ENCODE data around the gene PNMA8B. TPM values are rescaled to one million over a fixed set of nuclear protein-coding genes. Genes with fewer than 3 reads are reported as not detected.

Gene PNMA8B
- total RNA-seq, 4 donors from 2014 or later: 3.1 to 4.2 (median 3.7) TPM

Other genes starting within 250 kb of the PNMA8B start
- gene HIF3A, start 198.8 kb downstream of the PNMA8B start, total RNA-seq: 100 to 1,000 TPM; 166 to 235 (median 209) TPM
- gene PPP5C, start 148.8 kb downstream of the PNMA8B start, total RNA-seq: 100 to 1,000 TPM in 1 of 4 donors, 10 to 100 TPM in 3; 70.5 to 132 (median 88.8) TPM
- gene CCDC8, start 82.3 kb downstream of the PNMA8B start, total RNA-seq: 1 to 10 TPM; 2.8 to 7.3 (median 5.0) TPM
- under 1 TPM in 1 of 4 donors, not detected in 3; 0.30 TPM for gene PNMA8C, start 66.9 kb downstream of the PNMA8B start, total RNA-seq
- 1 to 10 TPM in 3 of 4 donors, under 1 TPM in 1; 0.90 to 7.4 (median 3.4) TPM for gene PNMA8A, start 24.3 kb downstream of the PNMA8B start, total RNA-seq
- 100 to 1,000 TPM; 123 to 167 (median 137) TPM for gene CALM3, start 105.5 kb upstream of the PNMA8B start, total RNA-seq
- 10 to 100 TPM in 2 of 4 donors, 1 to 10 TPM in 2; 3.1 to 43.2 (median 12.7) TPM for gene PTGIR, start 129.2 kb upstream of the PNMA8B start, total RNA-seq
- gene GNG8, start 140.3 kb upstream of the PNMA8B start, total RNA-seq: not detected
- gene DACT3, start 165.3 kb upstream of the PNMA8B start, total RNA-seq: 10 to 100 TPM in 1 of 4 donors, 1 to 10 TPM in 3; 7.1 to 11.7 (median 8.2) TPM
- 10 to 100 TPM; 21.0 to 36.1 (median 30.2) TPM for gene PRKD2, start 221.2 kb upstream of the PNMA8B start, total RNA-seq